Ovary (tissue), 3 donors: Measurements from ENCODE around the gene AQP5.

Experiments used
- CTCF ChIP-seq, 3 donors: fragments of 450-650 bp in 2 of 3; fragments of 200-600 bp in 1 of 3; IDR thresholded peaks; one replicate each; pipeline versions ENCODE4 v1.5.1 to v1.8.0; 2016 to 2022; ENCODE audit warnings: antibody characterized with exemption in 3 of 3, mild to moderate bottlenecking in 1 of 3
- POLR2A ChIP-seq: fragments of 450-650 bp; IDR thresholded peaks from one replicate; pipeline ENCODE4 v1.6.1; 2017; ENCODE audit warnings: antibody characterized with exemption, mild to moderate bottlenecking, moderate library complexity
- donor health status: DM: no; HTN: no; CAD: no.

- TF ChIP-seq CTCF (IDR thresholded peaks at IDR 0.05): no peak
- no peak for TF ChIP-seq POLR2A
These were observed 39.2 kb upstream of the AQP5 start for GRCh38 chr12:49922349-49923034.
